Fibroblast of the conjunctiva (primary cell): Measurements from ENCODE around the gene HCAR3.
A peak's percentile ranks its signal among the peaks of the same experiment; 100 is the strongest.
"Not testable (repeated sequence)": the region's sequence is repeated elsewhere in the genome, so short reads cannot be mapped to it uniquely, and the experiment has no call there.

ENCODE experiments used
- DNase-seq: peaks from one replicate; pipeline ENCODE4 v3.0.0-alpha.2; 2010; ENCODE audit warnings: low read depth

The HCAR3 gene

GRCh38 chr12:122716658-122717057, at the start of gene HCAR3:
TSS of gene HCAR3 (minus strand) at chr12:122716811. CDS start at chr12:122716737, 74 bp downstream.
- DNase-seq, result not testable (repeated sequence)

GRCh38 chr12:122757568-122757967, 41.0 kb upstream of the HCAR3 start:
- no peak for DNase-seq

GRCh38 chr12:122754790-122755189, 38.2 kb upstream of the HCAR3 start:
- DNase-seq, result no peak

- no peak for DNase-seq
These were observed 36.7 kb upstream of the HCAR3 start for GRCh38 chr12:122753319-122753650.

- peak; percentile 93 for DNase-seq
These were observed 36.1 kb upstream of the HCAR3 start, which contains the start of gene DENR for GRCh38 chr12:122752464-122753318. TSS of gene DENR (plus strand) at chr12:122752824. CDS start at chr12:122753702, 878 bp downstream.

- DNase-seq, result not testable (repeated sequence)
These were observed 34.3 kb upstream of the HCAR3 start for GRCh38 chr12:122750781-122751515.

- no peak for DNase-seq
These were observed 33.1 kb upstream of the HCAR3 start for GRCh38 chr12:122749569-122750332.

- no peak for DNase-seq
These were observed 30.9 kb upstream of the HCAR3 start for GRCh38 chr12:122747224-122748135.

GRCh38 chr12:122743895-122744525, 27.4 kb upstream of the HCAR3 start:
- no peak for DNase-seq

GRCh38 chr12:122740351-122740750, 23.7 kb upstream of the HCAR3 start:
- DNase-seq, result no peak

- DNase-seq, result no peak
These were observed 22.0 kb upstream of the HCAR3 start for GRCh38 chr12:122738571-122738970.

- DNase-seq, result no peak
These were observed 16.0 kb upstream of the HCAR3 start for GRCh38 chr12:122732611-122733010.

GRCh38 chr12:122732170-122732569, 15.6 kb upstream of the HCAR3 start:
- DNase-seq, result no peak

- no peak for DNase-seq
These were observed 13.8 kb upstream of the HCAR3 start, which contains the start of gene HCAR1 for GRCh38 chr12:122730215-122731014. TSS of gene HCAR1 (minus strand) at chr12:122730844. CDS start at chr12:122730339, 505 bp downstream.

- no peak for DNase-seq
These were observed 13.1 kb upstream of the HCAR3 start for GRCh38 chr12:122729583-122730214.

GRCh38 chr12:122726080-122726558, 9.5 kb upstream of the HCAR3 start:
- no peak for DNase-seq

- DNase-seq, result no peak
These were observed 9.0 kb upstream of the HCAR3 start for GRCh38 chr12:122725452-122726079.

- no peak for DNase-seq
These were observed 8.1 kb upstream of the HCAR3 start for GRCh38 chr12:122724641-122725243.
